Osteoblast (primary cell): Measurements from ENCODE around the gene NLRP4. TPM values are rescaled to one million over a fixed set of nuclear protein-coding genes. Genes with fewer than 3 reads are reported as not detected.

ENCODE experiments used
- DNase-seq: peaks from one replicate; pipeline ENCODE4 v3.0.0; 2011; ENCODE audit warnings: low spot score, mixed read lengths; ENCODE audit not compliant: insufficient read length; ENCODE audit errors: missing footprints
- H2AFZ ChIP-seq: 2 replicates; pipeline ENCODE4 v1.6.0; 2011; ENCODE audit warnings: mild to moderate bottlenecking, low read length
- H3K27ac ChIP-seq: 2 replicates; pipeline ENCODE4 v1.5.1; 2011; ENCODE audit warnings: mild to moderate bottlenecking, low read depth, low read length, moderate library complexity
- H3K27me3 ChIP-seq: 2 replicates; pipeline ENCODE4 v1.6.0; 2012; ENCODE audit warnings: mild to moderate bottlenecking, control low read depth, inconsistent platforms, low read length, moderate library complexity; ENCODE audit not compliant: insufficient read depth
- H3K36me3 ChIP-seq: 2 replicates; pipeline ENCODE4 v1.5.1; 2011; ENCODE audit warnings: mild to moderate bottlenecking, low read length, control low read depth, moderate library complexity; ENCODE audit not compliant: insufficient read depth
- H3K4me1 ChIP-seq: 2 replicates; pipeline ENCODE4 v1.5.1; 2011; ENCODE audit warnings: mild to moderate bottlenecking, low read length, control low read depth, moderate library complexity; ENCODE audit not compliant: insufficient read depth
- H3K4me2 ChIP-seq: 2 replicates; pipeline ENCODE4 v1.6.0; 2011; ENCODE audit warnings: mild to moderate bottlenecking, low read length; ENCODE audit not compliant: insufficient read depth
- H3K4me3 ChIP-seq: fragments of 200-600 bp; sonication (generic); 3 replicates; pipeline ENCODE4 v1.5.1; 2012; ENCODE audit warnings: mild to moderate bottlenecking, low read length, inconsistent platforms; ENCODE audit not compliant: insufficient read depth
- H3K79me2 ChIP-seq: 2 replicates; pipeline ENCODE4 v1.6.0; 2012; ENCODE audit warnings: mild to moderate bottlenecking, low read length, control low read depth, inconsistent platforms; ENCODE audit not compliant: insufficient read depth
- H3K9me3 ChIP-seq: 2 replicates; pipeline ENCODE4 v1.5.1; 2011; ENCODE audit warnings: low read depth, low read length, control low read depth
- H4K20me1 ChIP-seq: 2 replicates; pipeline ENCODE4 v1.6.0; 2012; ENCODE audit warnings: mild to moderate bottlenecking, low read length, control low read depth; ENCODE audit not compliant: insufficient read depth
- total RNA-seq: library from RNA; depleted of rRNA; stranded (reverse); fragments of >200 nt; gene quantifications from 2 replicates; pipeline ENCODE4 v1.2.3, GENCODE V29; 2012
- TF ChIP-seq, protein P1 (sequence below): IDR thresholded peaks from 2 replicates; pipeline ENCODE4 v1.5.1; 2011; ENCODE audit warnings: mild to moderate bottlenecking, low read depth, low read length, moderate library complexity; ENCODE audit errors: extremely low read depth

The NLRP4 gene
- total RNA-seq, 1 donor, result not detected

DNA sequence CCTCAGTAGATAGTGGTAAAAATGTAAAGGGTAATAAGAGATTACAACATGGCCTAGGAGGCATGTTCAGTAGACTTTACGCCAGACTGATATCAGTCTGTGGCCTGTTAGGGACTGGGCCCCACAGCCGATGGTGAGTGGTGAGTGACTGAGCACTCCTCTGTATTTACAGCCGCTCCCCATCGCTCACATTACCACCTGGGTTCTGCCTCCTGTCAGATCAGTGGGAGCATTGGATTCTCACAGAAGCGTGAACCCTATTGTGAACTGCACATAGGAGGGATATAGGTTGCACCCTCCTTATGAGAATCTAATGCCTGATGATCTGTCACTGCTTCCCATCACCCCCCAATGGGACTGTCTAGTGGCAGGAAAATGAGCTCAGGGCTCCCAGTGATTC is 22.4 kb upstream of the NLRP4 start:
- H2AFZ ChIP-seq, result no peak overlapping the region
- no peaks in the 10 kb centered on the region for H3K9me3 ChIP-seq
- no peak for DNase-seq
- H3K4me1 ChIP-seq, result no peaks in the 10 kb centered on the region
- H3K27me3 ChIP-seq, result no peaks in the 10 kb centered on the region
- no peak overlapping the region for H3K4me2 ChIP-seq
- H3K79me2 ChIP-seq, result no peaks in the 10 kb centered on the region
- TF ChIP-seq, protein P1, sequence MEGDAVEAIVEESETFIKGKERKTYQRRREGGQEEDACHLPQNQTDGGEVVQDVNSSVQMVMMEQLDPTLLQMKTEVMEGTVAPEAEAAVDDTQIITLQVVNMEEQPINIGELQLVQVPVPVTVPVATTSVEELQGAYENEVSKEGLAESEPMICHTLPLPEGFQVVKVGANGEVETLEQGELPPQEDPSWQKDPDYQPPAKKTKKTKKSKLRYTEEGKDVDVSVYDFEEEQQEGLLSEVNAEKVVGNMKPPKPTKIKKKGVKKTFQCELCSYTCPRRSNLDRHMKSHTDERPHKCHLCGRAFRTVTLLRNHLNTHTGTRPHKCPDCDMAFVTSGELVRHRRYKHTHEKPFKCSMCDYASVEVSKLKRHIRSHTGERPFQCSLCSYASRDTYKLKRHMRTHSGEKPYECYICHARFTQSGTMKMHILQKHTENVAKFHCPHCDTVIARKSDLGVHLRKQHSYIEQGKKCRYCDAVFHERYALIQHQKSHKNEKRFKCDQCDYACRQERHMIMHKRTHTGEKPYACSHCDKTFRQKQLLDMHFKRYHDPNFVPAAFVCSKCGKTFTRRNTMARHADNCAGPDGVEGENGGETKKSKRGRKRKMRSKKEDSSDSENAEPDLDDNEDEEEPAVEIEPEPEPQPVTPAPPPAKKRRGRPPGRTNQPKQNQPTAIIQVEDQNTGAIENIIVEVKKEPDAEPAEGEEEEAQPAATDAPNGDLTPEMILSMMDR, result no peak
- no peaks in the 10 kb centered on the region for H4K20me1 ChIP-seq
- H3K27ac ChIP-seq, result no peak overlapping the region
- H3K36me3 ChIP-seq, result no peaks in the 10 kb centered on the region
- no peak overlapping the region for H3K4me3 ChIP-seq

DNA sequence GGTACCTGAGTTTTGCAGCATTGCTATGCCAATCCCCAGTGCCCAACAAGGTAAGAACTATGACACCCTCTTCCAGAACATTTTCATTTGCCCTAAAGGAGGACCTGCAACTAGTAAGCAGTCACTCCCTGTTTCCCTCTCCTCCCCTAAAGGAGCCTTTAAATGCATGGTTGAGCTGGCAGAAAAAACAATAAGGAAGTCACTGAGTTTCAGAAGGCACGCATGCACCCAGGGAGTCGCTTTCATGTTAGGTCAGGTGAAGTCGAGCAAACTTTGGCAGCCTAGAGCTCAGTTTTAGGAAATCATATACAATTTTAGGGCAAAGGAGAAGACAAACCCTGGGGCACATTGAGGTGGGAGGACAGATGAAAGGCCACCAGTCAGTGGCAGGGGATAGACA is 16.3 kb upstream of the NLRP4 start:
- Histone ChIP-seq H3K4me2 (no peak overlapping the region), H3K4me1 (no peaks in the 10 kb centered on the region), H3K36me3 (no peaks in the 10 kb centered on the region), H3K27ac (no peak overlapping the region), H2AFZ (no peak overlapping the region), H3K4me3 (no peak overlapping the region), H3K27me3 (no peaks in the 10 kb centered on the region), H3K9me3 (no peaks in the 10 kb centered on the region), H4K20me1 (no peaks in the 10 kb centered on the region), H3K79me2 (no peaks in the 10 kb centered on the region)
- TF ChIP-seq, protein P1, result no peak
- DNase-seq, result no peak

DNA sequence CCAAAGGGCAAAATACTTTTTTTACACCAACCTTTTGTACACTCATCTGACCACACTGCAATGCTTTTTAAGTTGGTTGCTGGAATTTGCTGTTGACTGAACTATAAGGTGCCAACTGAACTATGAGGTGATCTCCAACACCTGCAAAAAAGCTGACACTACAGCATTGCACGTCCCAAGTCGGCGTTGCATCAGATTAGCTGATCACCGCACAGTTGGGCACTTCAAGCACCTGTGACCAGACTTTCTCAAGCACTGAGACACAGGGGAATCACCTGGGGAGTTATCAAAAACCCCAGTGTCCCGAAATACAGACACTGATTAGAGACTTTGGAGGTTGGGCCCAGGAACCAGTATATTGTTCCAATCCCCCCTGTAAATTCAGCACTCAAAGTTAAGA is 5.7 kb upstream of the NLRP4 start:
- no peaks in the 10 kb centered on the region for H3K36me3 ChIP-seq
- no peaks in the 10 kb centered on the region for H3K27me3 ChIP-seq
- no peak for DNase-seq
- H3K4me1 ChIP-seq, result no peaks in the 10 kb centered on the region
- TF ChIP-seq, protein P1, result no peak
- no peak overlapping the region for H3K4me3 ChIP-seq
- H4K20me1 ChIP-seq, result no peaks in the 10 kb centered on the region
- no peaks in the 10 kb centered on the region for H3K9me3 ChIP-seq
- H3K27ac ChIP-seq, result no peak overlapping the region
- no peaks in the 10 kb centered on the region for H3K79me2 ChIP-seq
- H2AFZ ChIP-seq, result no peak overlapping the region
- no peak overlapping the region for H3K4me2 ChIP-seq

DNA sequence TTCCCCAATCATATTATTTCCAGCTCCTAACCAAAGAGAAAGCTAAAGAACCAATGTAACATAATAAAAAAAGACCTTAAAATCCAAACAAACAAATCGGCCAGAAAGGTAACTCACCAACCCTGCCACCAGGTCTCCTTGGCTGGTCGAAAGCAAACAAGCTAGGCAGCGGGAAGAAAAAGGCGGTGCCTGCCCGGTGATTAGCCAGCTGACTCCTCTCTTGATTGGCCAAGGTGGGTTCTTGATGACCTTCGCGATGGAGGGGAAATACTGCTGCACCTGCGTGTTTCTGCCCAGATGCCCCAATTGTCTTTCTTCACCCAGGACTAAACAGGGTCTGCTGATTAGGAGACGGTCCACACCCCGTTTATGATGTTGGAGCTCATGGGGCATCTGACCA is 4.5 kb upstream of the NLRP4 start, which contains the start of gene NLRP11:
TSS of gene NLRP11 (minus strand) at position 154 of the 400 bp plus-strand sequence. CDS start 13,825 bp downstream, outside the sequence.
- no peak within 1 kb of the TSS for H2AFZ ChIP-seq
- TF ChIP-seq, protein P1, result no peak

More for the DNA sequence above, 4.5 kb upstream of the NLRP4 start, which contains the start of gene NLRP11:
- Histone ChIP-seq H4K20me1 (no peaks in the 10 kb centered on the region), H3K79me2 (no peaks in the 10 kb centered on the region), H3K4me2 (no peak within 1 kb of the TSS), H3K27me3 (no peaks in the 10 kb centered on the region), H3K36me3 (no peaks in the 10 kb centered on the region), H3K27ac (no peak within 1 kb of the TSS), H3K9me3 (no peaks in the 10 kb centered on the region), H3K4me3 (no peak within 1 kb of the TSS), H3K4me1 (no peaks in the 10 kb centered on the region)
- no peak for DNase-seq
